NCI-H526 (cell line): Measurements from ENCODE around the gene CMTR2.
"Not testable (repeated sequence)": the region's sequence is repeated elsewhere in the genome, so short reads cannot be mapped to it uniquely, and the experiment has no call there.

Experiments used
- DNase-seq, 2 experiments: peaks; one replicate each; lab custom pipeline; 2025; lab: John Stamatoyannopoulos, UW

Gene CMTR2

GRCh38 chr16:71288890-71289731, at the start of gene CMTR2:
TSS of gene CMTR2 (minus strand) at chr16:71289402. CDS start at chr16:71285920, 3,482 bp downstream.
- DNase-seq = peak; percentile 86 to 94

- no peak for DNase-seq
These were observed 49.4 kb upstream of the CMTR2 start for GRCh38 chr16:71338632-71339031.

- DNase-seq = no peak
These were observed 49.0 kb upstream of the CMTR2 start for GRCh38 chr16:71338193-71338592.

GRCh38 chr16:71337631-71338030, 48.4 kb upstream of the CMTR2 start:
- no peak for DNase-seq

GRCh38 chr16:71328151-71328550, 38.9 kb upstream of the CMTR2 start:
- no peak for DNase-seq

- DNase-seq = no peak
These were observed 38.5 kb upstream of the CMTR2 start for GRCh38 chr16:71327720-71328119.

- DNase-seq = no peak
These were observed 30.8 kb upstream of the CMTR2 start for GRCh38 chr16:71319999-71320398.

GRCh38 chr16:71315269-71315668, 26.1 kb upstream of the CMTR2 start:
- no peak for DNase-seq

GRCh38 chr16:71313591-71313990, 24.4 kb upstream of the CMTR2 start:
- not testable (repeated sequence) for DNase-seq

GRCh38 chr16:71311553-71312158, 22.5 kb upstream of the CMTR2 start:
- peak; percentile 17 to 63 for DNase-seq

GRCh38 chr16:71303938-71304337, 14.7 kb upstream of the CMTR2 start:
- DNase-seq = no peak

- no peak for DNase-seq
These were observed 8.1 kb upstream of the CMTR2 start for GRCh38 chr16:71297341-71297634.

- no peak for DNase-seq
These were observed 7.6 kb upstream of the CMTR2 start for GRCh38 chr16:71296584-71297340.

GRCh38 chr16:71295950-71296349, 6.7 kb upstream of the CMTR2 start:
- DNase-seq = no peak

- no peak for DNase-seq
These were observed 4.7 kb upstream of the CMTR2 start for GRCh38 chr16:71293919-71294318.

GRCh38 chr16:71292095-71292494, 2.9 kb upstream of the CMTR2 start:
- not testable (repeated sequence) for DNase-seq

- no peak for DNase-seq
These were observed 495 bp upstream of the CMTR2 start for GRCh38 chr16:71289732-71290062.

- no peak for DNase-seq
These were observed 672 bp downstream of the CMTR2 start for GRCh38 chr16:71288570-71288889.

- no peak for DNase-seq
These were observed 1.3 kb downstream of the CMTR2 start for GRCh38 chr16:71287911-71288310.

GRCh38 chr16:71287454-71287853, 1.7 kb downstream of the CMTR2 start:
- DNase-seq = no peak

GRCh38 chr16:71283612-71284011, 5.6 kb downstream of the CMTR2 start:
- DNase-seq = no peak

GRCh38 chr16:71282943-71283342, 6.3 kb downstream of the CMTR2 start:
- DNase-seq = no peak

GRCh38 chr16:71276589-71277334, 12.4 kb downstream of the CMTR2 start:
- DNase-seq = no peak
